ENCODE measurements around the gene KDM3B. TPM values are rescaled to one million over a fixed set of nuclear protein-coding genes. Genes with fewer than 3 reads are reported as not detected.

The KDM3B gene
- total RNA-seq, 6 experiments from 2014 or later, result 13.7 to 19.7 (median 18.3) TPM

DNA sequence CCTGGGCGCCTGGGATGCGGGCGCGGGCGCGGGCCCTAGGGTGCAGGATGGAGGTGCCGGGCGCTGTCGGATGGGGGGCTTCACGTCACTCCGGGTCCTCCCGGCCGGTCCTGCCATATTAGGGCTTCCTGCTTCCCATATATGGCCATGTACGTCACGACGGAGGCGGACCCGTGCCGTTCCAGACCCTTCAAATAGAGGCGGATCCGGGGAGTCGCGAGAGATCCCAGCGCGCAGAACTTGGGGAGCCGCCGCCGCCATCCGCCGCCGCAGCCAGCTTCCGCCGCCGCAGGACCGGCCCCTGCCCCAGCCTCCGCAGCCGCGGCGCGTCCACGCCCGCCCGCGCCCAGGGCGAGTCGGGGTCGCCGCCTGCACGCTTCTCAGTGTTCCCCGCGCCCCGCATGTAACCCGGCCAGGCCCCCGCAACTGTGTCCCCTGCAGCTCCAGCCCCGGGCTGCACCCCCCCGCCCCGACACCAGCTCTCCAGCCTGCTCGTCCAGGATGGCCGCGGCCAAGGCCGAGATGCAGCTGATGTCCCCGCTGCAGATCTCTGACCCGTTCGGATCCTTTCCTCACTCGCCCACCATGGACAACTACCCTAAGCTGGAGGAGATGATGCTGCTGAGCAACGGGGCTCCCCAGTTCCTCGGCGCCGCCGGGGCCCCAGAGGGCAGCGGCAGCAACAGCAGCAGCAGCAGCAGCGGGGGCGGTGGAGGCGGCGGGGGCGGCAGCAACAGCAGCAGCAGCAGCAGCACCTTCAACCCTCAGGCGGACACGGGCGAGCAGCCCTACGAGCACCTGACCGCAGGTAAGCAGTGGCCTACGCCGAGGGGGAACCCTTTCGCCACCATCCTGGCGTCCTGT is 113.0 kb downstream of the KDM3B start, which contains the start of gene EGR1:
Gene EGR1 (plus strand): TSS at position 219 of the 864 bp plus-strand sequence. CDS start 283 bp downstream, at position 502.
- intact Hi-C loops (cut with DNase I), result loop anchor here in 1 of 2 donors (5.0 kb wide), 1 partner anchor 37 kb away; no protein-coding TSS in a partner anchor
- DNase-seq, result peak; percentile 94 to 96 (median 96)
- Histone ChIP-seq H3K9me3 (no peaks in the 10 kb centered on the region), H3K4me1 (peaks cover 0 to 11% (median 5%) of the 10 kb centered on the region in 4 donors), H3K27me3 (no peaks in the 10 kb centered on the region), H3K27ac (peak within 1 kb of the TSS; percentile 93 to 97 (median 97)), H3K4me3 (peak within 1 kb of the TSS; percentile 65 to 91 (median 67)), H3K36me3 (no peaks in the 10 kb centered on the region)
- ATAC-seq, result peak; percentile 61 to 73 (median 64)
- 0% methylated on average over 2 of the region's 85 CpGs for WGBS (ENCODE audit: insufficient coverage, low coverage, low lambda C conversion rate, missing lambda C conversion rate)
- TF ChIP-seq CTCF (IDR thresholded peaks at IDR 0.05) (peak in 1 of 4 donors; percentile 9), POLR2A (IDR thresholded peaks at IDR 0.05) (peak; percentile 100)

DNA sequence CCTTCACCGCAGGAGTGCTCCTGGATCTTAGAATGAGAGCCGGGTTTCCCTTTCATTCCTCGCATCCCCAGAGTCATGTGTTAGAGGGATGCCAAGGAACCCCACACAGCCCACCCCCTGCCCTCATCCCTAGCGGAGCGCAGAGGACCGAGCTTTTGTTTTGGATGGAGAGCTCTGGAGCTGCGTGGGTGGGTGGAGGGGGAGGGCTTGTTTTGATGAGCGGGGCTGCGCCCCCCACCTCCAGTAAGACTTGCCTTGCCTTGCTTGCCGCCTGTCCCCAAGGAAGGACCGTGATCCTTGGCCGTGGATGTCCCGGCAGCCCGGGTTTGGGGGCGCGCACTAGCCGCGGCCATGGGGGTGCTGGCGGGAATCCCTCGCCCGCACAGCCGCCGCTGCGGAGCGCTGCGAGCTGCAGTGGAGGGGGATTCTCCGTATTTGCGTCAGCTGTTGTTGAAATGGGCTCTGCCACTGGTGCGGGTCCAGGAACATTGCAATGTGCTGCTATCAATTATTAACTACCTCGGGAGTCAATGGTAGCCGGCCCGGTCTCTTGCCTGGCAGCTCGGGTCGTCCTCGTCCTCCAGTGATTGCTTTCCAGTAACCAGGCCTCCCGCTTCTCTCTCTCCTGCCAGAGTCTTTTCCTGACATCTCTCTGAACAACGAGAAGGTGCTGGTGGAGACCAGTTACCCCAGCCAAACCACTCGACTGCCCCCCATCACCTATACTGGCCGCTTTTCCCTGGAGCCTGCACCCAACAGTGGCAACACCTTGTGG is 113.8 kb downstream of the KDM3B start:
- intact Hi-C loops (cut with DNase I), result loop anchor here in 1 of 2 donors (5.0 kb wide), 1 partner anchor 36 kb away; no protein-coding TSS in a partner anchor
- Histone ChIP-seq H3K36me3 (no peaks in the 10 kb centered on the region), H3K4me3 (peak overlapping the region; percentile 65 to 91 (median 67)), H3K9me3 (no peaks in the 10 kb centered on the region), H3K4me1 (peaks cover 0 to 11% (median 5%) of the 10 kb centered on the region in 4 donors), H3K27me3 (no peaks in the 10 kb centered on the region), H3K27ac (peak overlapping the region in 2 of 3 donors; percentile 62 to 97)
- peak; percentile 67 to 88 (median 76) for DNase-seq
- 14% methylated on average over 14 of the region's 39 CpGs for WGBS (ENCODE audit: insufficient coverage, low coverage, low lambda C conversion rate, missing lambda C conversion rate)
- TF ChIP-seq POLR2A (IDR thresholded peaks at IDR 0.05) (peak; percentile 26), CTCF (IDR thresholded peaks at IDR 0.05) (no peak)
- ATAC-seq, result peak; percentile 6 to 39 (median 14)

- no peaks in the 10 kb centered on the region for H3K36me3 ChIP-seq
- DNase-seq (no peak), ATAC-seq (no peak)
- 84% methylated on average over 16 of the region's 45 CpGs for WGBS (ENCODE audit: insufficient coverage, low coverage, low lambda C conversion rate, missing lambda C conversion rate)
- TF ChIP-seq POLR2A (IDR thresholded peaks at IDR 0.05), result peak; percentile 18
- no peak for TF ChIP-seq CTCF (IDR thresholded peaks at IDR 0.05)
- H3K4me1 ChIP-seq, result peaks cover 0 to 11% (median 5%) of the 10 kb centered on the region in 4 donors
- H3K27ac ChIP-seq, result peak overlapping the region in 2 of 3 donors; percentile 21 to 97
- no peaks in the 10 kb centered on the region for H3K27me3 ChIP-seq
- peak overlapping the region; percentile 65 to 91 (median 67) for H3K4me3 ChIP-seq
- intact Hi-C loops (cut with DNase I), result loop anchor here in 1 of 2 donors (5.0 kb wide), 1 partner anchor 35 kb away; no protein-coding TSS in a partner anchor
- no peaks in the 10 kb centered on the region for H3K9me3 ChIP-seq
Measured at GRCh38 chr5:138466900-138467710, 114.6 kb downstream of the KDM3B start.
